Esophagus mucosa (tissue), 1 donor: ENCODE measurements around the gene ARHGAP45. TPM values are rescaled to one million over a fixed set of nuclear protein-coding genes. Genes with fewer than 3 reads are reported as not detected.
A peak's percentile ranks its signal among the peaks of the same experiment; 100 is the strongest.

Source experiments
- ATAC-seq: fragments of 200-7000 bp; cut with Tn5 transposase; one replicate; pipeline ENCODE4 v1.9.1; 2020
- total RNA-seq: library from RNA; stranded (reverse); gene quantifications from one replicate; pipeline ENCODE4 v1.2.4, GENCODE V29; 2023
- donor health status: DM: yes; HTN: yes; CAD: no.

The ARHGAP45 gene
- total RNA-seq, 1 donor from 2014 or later, result 5.1 TPM

DNA sequence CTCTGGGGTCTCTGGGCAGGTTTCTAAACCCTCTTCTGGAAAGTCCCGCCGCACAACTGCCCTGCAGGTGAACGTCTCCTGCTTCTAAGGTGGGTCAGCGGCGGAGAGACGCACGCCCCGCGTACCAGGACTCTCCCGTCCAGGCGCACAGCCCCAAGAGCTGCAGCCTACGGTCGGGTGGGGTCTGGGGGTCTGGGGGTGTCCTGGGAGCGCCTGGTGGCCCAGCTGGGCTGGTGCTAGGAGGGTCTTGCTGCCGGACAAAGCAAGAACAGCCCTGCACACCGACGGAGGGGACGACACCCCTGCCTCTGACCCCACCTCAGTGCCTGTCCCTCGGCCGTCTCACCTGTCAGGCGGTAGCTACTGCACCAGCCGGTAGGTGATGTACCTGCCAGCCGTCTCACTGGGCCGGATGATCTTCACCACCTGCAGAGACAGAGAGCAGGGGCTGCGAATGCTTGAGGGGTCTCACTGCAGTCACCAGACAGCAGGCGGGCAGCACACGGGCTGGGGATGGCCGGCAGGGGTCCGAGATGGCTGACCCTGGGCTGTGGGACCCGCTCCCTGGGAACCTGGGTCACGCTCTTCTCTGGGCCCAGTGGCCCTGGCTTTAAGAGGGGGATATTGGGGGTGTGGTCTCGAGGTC, 22.3 kb downstream of the ARHGAP45 start:
- no peak for ATAC-seq

DNA sequence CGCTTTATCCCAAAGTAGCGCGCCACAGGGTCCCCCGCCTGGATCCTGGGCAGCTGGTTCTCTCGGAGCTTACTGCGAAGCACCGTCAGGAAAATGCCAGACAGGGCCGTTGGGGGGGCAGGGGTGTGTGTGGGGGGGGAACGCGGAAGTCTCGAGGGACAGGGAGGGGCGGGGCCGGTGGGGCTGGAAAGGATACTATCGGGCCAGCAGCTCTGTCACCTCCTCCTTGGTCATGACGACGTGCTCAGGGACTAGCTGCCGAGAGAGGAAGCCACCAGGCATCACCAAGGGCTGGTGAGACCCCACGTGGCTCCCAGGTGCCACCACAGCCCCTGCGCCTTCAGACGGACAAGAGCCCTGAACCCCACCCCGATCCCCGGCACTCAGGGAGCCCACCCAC, 22.9 kb downstream of the ARHGAP45 start:
- no peak for ATAC-seq

DNA sequence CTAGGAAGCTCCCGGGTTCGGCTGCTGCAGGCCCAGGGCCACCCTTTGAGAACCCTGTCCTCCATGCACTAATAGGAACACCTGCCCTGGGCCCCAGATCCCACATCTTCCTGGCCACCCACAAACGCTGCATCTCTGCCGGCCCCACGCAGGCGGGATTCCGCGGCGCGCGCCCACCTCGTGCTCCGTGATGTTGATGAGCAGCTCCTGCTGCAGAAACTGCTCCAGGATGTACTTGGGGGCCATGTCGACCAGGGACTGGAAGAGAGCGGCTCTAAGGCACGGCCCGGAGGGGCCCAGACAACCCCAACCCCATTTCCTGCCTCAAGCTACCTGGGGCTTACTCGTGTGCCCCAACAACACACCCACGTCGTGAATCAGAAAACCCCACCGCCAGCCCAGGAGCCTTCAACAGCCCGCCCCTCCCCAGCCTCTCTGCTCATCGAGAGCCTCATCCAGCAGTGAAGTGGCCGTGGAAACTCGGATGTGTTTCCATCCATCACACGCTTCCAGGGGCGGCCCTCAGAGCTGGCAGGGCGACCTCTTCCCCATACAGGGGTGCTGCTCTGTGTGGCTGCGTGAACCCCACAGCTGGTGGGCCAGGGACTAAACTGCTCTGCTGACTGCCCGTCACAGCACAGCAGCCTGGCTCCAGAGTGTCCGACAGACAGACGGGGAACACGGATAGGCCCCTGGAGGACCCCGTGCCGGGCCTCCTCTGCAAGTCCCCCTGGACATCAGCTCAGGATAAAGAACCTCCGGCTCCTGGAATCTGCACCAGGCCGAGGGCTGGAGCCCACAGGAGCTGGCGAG, 24.0 kb downstream of the ARHGAP45 start:
- ATAC-seq, result no peak

DNA sequence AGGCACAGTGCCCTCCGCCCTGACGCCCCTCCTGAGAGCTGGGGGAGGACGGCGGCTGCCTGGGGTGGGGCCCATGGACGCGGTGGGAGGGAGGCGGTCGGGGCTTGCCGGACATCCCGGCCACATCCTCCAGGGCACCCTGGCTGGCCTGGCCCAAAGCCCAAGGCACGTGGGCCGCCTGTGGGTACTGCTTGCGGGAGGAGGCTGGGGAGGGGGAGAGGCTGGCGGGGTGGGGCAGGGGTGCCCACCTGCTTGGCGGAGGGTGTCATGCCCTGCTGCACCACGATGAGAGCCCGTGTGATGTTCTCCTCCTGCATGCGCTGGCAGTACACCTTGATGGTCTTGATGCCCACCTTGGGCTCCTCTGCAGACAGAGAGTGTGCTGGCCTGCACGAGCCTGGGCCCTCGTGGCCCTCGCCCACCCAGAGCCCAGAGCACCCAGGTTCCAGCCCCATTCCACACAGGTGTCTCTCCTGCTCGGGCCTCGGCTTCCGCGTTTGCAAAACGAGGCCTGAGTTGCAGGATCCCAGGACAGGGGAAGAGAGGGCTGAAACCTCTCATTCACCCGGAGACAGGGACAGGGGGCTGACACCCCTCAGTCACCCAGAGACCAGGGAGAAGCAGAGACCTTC, 24.7 kb downstream of the ARHGAP45 start:
- ATAC-seq, result no peak

DNA sequence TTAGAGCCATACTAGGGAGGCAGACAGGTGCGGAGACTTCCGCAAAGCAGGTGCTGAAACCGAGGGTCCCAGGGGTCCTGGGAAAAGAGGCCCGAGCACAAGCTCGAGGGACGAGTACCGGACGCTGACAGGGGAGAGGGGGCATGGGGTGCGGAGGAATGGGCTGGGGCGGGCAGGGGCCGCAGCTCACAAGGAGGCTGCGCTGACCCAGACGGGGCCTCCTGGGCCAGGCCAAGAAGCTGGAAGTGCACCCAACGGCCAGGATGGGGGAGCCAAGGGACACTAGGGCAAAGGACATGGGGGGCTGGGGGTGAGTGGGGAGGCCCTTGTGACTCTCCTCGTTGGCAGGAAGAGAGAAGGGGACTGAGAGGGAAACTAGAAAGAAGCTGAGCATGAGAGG, 26.4 kb downstream of the ARHGAP45 start:
- no peak for ATAC-seq

DNA sequence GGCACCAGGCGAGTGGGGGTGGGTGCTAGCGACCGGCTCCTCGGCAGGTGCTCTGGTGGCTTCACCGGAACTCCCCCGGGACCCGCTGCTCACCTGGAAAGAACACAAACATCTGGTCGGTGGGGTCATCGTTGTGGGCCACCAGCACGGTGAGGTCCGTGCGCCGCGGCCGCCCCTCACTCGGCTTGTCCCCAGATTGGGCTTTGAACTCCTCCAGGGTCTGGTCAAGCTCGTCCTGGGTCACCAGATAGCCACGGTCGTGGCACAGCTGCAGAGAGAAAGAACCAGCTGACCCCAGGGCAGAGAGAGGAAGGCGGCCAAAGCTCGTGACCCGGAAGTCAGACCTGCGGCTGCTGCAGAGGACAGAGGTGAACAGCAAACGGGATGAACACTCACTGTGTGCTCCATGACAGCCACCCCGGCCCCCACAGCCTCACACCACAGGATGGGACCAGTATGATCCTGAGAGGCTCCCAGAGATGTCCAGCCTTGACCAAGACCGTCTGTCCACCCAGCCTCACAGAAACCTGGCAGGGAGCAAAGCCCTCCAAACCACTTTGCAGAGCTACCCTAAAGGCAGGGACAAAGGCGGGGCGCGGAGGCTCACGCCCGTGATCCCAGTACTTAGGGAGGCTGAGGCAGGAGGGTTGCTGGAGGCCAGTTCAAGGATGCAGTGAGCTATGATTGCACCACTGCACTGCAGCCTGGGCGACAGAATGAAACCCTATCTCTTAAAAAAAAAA, 27.0 kb downstream of the ARHGAP45 start:
- ATAC-seq, result no peak

DNA sequence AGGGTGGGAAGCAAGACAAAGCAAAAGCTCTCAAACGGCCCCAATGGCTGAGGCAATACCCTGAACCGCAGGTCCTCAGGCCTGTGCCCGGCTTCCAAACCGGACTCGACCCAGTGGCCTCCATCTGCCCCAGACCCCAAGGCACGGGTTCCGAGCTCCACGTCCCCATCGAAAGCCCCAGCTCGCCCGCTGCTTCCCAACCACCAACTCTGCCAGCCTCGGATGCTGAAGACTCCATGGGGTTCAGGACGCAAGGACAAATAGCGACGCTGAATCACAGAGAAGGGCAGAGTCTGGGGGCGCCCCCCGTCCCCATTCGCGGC, 27.6 kb downstream of the ARHGAP45 start:
- no peak for ATAC-seq

DNA sequence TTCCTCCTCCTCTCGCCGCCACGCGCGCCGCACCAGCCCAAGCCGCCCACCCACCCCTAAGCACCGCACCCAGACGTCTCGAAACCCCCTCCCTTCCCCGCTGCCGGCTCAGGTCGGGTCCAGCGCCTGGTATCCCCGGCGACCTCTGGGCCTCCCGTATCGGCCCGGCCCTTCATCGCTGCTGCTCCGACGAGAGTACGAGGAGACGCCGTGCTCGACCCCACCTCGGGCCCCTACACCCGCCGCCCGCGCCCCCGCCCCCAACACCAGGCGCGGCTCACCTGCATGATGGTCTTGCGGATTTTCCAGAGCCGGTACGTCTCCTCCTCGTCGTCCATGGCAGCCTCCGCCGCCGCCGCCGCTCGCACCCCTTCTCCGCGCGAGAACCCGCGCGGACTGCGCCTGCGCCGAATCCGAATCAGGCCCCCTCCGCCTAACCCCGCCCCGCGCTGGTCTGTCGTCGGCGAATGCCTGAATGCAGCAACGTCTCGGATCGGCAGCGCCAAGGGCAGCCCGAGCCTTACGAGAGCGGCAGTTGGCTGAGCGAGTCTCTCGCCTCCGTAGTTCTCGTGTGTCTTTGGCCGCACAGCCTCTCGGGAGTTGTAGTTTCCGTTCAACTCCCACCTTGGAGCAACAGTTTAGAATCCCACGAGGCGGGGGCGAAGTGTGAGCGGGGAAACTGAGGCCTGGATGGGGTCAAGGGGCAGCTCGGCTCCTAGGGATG, 28.2 kb downstream of the ARHGAP45 start, which contains the start of gene POLR2E:
TSS of gene POLR2E (minus strand) at position 398 of the 724 bp plus-strand sequence. CDS start at position 338, 60 bp downstream.
- ATAC-seq, result peak; percentile 90

DNA sequence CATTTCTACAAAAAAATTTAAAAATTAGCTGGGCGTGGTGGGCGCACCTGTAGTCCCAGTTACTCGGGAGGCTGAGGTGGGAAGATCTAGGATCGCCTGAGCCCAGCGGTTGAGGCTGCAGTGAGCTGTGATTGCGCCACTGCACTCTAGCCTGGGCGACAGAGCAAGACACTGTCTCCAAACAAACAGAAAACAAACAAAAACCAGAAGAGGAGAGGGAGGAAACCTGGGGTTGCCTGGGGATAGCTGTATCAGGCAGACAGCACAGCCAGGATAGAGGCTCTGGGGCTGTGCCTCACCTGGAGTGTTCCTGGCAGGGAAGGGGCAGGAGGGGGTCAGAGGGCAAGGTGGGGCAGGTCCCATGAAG, 30.8 kb downstream of the ARHGAP45 start:
- ATAC-seq, result no peak

DNA sequence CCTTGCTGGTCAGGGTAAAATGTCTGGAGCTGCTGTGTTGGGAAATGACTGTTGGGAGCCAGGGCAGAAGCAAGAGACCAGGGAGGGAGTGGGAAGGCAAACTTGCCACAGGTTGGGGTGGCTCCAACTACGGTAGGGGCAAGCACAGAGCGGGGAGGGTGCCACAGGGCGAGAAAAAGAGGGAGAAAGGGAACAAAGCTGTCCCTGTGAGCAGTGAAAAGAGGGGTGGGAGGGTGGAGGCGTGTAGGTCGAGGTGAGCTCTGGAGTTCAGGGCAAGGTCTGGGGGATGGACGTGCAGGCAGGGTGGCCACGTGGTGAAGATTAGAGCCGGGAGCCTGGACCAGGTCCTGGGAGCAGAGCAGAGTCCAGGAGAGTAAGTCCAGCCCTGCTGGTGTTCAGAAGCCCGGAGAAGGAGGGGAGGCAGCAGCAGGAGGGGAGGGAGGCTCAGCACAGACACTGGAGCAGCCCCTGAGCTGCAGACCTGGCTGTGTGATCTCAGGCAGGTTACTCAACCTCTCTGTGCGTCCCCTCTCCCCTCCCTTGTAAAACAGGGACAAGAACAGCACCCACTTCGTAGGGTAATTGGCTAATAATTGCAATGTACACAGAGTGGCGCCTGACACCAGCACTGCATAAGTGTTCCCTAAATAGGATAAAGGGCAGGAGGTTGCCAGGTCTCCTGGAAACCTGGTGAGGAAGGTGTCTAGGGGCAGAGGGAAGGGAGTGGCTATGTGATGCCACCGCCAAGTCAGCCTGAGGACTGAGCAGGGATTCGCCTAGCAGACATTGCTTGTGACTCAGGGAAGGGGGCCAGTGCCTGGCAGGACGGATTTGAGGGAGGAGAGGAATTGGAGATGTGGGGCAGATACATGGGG, 31.4 kb downstream of the ARHGAP45 start:
- ATAC-seq, result peak; percentile 12

DNA sequence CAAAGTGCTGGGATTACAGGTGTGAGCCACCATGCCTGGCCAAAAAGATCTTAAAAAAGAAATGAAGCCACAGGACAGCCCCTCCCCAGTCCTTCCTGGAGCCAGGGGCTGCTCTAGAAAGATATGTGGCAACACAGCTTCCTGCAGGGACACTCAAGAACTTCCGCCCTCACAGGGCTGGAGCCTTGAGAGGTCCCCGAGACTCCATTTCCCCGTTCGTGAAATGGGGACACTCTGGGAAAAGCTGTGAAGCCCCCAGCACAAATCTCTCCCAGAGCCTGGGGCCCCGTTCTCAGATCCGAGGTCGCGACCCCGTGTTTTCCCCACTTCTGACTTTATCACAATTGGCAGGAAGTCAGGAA, 34.4 kb downstream of the ARHGAP45 start:
- ATAC-seq, result no peak

DNA sequence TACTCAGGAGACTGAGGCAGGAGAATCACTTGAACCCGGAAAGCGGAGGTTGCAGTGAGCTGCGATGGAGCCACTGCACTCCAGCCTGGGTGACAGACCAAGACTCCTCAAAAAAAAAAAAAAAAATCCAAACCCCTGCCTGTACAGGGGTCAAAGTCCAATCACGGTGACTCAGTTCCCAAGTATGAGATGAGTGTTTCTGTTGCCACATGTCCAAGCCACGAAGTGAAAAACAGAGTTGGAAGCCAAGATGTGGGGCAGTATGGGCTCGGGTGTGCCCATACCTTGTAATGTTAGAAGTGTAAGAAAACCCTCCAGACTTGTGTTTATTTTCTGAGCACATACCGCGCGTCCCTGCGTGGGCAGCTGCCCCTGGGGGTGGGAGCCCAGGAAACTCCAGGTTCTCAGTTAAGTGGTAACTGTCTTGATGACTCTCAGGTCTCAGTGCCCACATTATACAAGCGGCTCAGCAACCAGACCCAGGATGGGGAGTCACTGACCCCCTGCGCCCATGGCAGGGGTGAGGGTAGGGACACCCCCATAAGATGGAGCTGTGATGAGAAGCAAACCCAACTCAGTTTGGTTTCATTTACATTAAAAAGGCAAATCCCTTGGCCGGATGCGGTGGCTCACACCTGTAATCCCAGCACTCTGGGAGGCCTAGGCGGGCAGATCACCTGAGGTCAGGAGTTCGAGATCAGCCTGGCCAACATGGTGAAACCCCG, 35.6 kb downstream of the ARHGAP45 start:
- peak; percentile 20 for ATAC-seq

DNA sequence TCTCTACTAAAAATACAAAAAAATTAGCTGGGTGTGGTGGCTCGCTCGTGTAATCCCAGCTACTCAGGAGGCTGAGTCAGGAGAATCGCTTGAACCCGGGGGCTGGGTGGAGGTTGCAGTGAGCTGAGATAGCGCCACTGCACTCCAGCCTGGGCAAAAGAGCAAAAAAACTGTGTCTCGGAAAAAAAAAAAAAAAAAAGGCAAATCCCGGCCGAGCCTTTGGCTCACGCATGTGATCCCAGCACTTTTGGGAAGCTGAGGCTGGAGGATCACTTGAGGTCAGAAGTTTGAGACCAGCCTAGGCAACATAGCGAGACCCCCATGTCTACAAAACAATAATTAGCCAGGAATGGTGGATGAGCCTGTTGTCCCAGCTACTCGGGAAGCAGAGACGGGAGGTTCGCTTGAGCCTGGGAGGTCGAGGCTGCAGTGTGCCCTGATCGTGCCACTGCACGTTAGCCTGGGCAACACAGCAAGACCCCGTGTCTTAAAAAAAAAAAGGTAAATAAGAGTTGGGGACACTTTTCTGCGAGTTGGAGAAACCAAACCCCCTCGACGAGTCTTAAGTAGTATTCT, 36.3 kb downstream of the ARHGAP45 start:
- ATAC-seq, result no peak

DNA sequence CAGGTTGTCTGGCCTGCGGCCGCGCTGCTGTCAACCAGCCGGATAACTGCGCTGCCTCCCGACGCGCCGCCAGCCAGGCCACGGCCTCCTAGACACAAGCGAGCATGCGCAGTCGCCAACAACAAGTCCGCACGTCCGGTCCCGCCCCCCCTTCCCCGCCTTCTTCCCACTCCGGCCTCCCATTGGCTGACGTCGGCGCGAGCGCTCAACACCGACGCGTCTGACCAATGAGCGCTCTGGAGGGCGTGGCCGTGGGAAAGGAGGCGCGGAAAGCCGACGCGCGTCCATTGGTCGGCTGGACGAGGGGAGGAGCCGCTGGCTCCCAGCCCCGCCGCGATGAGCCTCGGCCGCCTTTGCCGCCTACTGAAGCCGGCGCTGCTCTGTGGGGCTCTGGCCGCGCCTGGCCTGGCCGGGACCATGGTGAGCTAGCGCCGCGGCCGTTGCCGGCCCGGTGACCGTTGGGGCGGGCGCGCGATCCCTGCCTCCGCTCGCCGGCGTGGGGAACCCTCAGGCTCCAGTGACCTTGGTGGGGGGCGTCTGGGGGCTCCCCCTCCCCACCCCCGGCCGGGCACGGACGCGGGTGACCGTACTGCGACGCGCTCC, 36.8 kb downstream of the ARHGAP45 start, which contains the start of gene GPX4:
TSS of gene GPX4 (plus strand) at position 287 of the 603 bp plus-strand sequence. CDS start at position 337, 50 bp downstream.
- peak; percentile 77 for ATAC-seq

DNA sequence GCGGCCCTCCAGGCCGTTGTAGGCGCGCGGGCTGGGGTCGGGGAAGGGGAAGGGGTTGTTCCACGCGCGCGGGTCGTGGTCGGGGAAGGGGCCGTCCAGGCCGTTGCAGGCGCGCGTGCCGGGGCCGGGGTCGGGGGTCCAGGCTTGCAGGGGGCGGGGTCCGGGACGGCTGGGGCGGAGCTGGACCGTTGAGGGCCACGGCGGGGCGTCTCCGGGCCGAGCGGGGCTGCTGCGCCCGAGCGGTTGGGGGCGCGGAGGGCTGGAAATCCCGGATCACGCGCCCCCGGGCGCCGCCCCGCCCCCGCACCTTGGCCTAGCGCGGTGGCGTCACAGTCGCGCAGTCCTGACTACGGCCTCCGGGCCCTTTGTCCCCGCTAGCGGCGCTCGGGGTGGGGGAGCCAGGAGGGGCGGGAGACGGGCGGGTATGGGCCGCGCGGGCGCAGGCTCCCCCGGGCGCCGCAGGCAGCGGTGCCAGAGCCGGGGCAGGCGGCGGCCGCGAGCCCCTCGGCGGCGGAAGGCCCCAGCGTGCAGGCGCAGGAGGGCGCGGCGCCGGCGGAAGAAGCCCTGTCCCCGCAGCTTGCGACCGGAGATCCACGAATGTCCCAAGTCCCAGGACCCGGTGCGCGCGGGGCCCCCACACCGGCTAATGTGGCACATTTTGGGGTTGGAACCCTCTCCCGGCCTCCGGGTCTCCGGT, 37.5 kb downstream of the ARHGAP45 start:
- peak; percentile 39 for ATAC-seq

DNA sequence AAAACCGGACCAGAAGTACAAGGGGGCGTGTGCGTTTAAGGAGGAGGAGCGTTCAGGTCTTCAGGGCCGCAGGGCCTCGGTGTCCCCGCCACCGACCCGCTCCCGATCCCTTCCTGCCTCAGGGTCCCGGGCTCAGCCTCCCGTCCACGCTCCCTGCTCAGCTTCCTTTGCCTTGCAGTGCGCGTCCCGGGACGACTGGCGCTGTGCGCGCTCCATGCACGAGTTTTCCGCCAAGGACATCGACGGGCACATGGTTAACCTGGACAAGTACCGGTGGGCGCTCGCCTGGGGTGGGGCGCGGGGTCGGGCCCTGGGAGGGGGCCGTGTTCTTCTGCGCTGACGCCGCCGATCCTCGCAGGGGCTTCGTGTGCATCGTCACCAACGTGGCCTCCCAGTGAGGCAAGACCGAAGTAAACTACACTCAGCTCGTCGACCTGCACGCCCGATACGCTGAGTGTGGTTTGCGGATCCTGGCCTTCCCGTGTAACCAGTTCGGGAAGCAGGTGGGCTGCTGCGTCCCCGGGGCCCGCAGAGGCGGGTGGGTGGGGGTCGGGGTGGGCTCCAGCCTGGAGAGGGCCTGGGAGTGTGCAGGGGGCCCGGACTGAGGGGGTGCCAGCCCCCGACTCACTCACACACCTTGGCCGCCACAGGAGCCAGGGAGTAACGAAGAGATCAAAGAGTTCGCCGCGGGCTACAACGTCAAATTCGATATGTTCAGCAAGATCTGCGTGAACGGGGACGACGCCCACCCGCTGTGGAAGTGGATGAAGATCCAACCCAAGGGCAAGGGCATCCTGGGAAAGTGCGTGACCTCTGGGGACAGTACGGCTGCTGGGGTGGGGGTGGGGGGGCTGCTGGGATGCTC, 38.3 kb downstream of the ARHGAP45 start:
- no peak for ATAC-seq

DNA sequence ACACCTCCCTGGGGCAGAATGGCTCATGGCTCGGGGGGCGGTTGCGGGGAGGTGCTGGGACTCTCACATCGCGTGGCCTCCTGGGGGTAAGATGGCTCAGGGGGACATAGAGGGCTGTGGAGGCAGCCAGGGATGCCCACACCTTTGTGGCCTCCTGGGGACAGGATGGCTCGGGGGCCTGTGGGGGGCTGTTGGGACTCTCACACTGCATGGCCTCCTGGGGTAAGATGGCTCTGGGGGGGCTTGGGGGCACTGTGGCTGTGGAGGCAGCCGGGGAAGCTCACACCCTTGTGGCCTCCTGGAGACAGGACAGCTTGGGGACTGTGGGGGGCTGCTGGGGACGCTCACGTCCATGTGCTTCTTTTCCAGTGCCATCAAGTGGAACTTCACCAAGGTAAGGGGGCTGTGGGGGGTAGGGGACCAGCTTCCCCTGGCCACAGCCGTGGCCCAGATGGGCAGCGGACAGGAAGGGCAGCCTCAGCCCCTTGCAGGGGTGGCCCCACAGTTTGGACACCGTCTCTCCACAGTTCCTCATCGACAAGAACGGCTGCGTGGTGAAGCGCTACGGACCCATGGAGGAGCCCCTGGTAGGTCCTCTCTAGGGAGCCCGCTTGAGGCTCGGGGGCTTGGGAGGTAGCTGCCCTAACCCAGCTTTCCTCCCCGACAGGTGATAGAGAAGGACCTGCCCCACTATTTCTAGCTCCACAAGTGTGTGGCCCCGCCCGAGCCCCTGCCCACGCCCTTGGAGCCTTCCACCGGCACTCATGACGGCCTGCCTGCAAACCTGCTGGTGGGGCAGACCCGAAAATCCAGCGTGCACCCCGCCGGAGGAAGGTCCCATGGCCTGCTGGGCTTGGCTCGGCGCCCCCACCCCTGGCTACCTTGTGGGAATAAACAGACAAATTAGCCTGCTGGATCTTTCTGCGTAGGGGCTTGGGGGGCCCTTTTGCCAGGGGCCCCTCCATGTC, 39.2 kb downstream of the ARHGAP45 start:
- no peak for ATAC-seq
